Psoas muscle (tissue), 8 donors: ENCODE measurements around the gene MYPN. TPM values are rescaled to one million over a fixed set of nuclear protein-coding genes. Genes with fewer than 3 reads are reported as not detected.

ENCODE experiments used
- ATAC-seq, 4 donors: fragments of 200-7000 bp; cut with Tn5 transposase; one replicate each; pipeline ENCODE4 v1.9.1; 2020; ENCODE audit warnings: moderate library complexity in 3 of 4, mild to moderate bottlenecking in 2 of 4
- DNase-seq, 2 donors: peaks; one replicate each; pipeline ENCODE4 v3.0.0-alpha.2; 2020
- H3K27ac ChIP-seq: fragments of 200-600 bp; one replicate; pipeline ENCODE4 v1.8.0; 2022
- H3K27me3 ChIP-seq, 3 donors: fragments of 200-600 bp in 1 of 3; one replicate each; pipeline versions ENCODE4 v1.6.1 to v1.8.0; 2013 to 2022; ENCODE audit warnings: low read length in 2 of 3, mild to moderate bottlenecking in 2 of 3, moderate library complexity in 1 of 3; ENCODE audit not compliant: insufficient read depth in 3 of 3
- H3K36me3 ChIP-seq, 2 donors: fragments of 200-600 bp in 1 of 2; one replicate each; pipeline versions ENCODE4 v1.6.1 to v1.8.0; 2013 to 2022; ENCODE audit warnings: low read depth in 1 of 2, mild to moderate bottlenecking in 1 of 2, moderate library complexity in 1 of 2; ENCODE audit not compliant: insufficient read depth in 1 of 2
- H3K4me1 ChIP-seq: fragments of 200-600 bp; one replicate; pipeline ENCODE4 v1.8.0; 2022
- H3K4me3 ChIP-seq: fragments of 200-600 bp; one replicate; pipeline ENCODE4 v1.8.0; 2022; ENCODE audit warnings: mild to moderate bottlenecking
- H3K9me3 ChIP-seq: fragments of 200-600 bp; one replicate; pipeline ENCODE4 v1.8.0; 2022
- CTCF ChIP-seq: fragments of 200-600 bp; IDR thresholded peaks from one replicate; pipeline ENCODE4 v1.8.0; 2022; ENCODE audit warnings: antibody characterized with exemption
- WGBS, 3 donors: extraction: QIAGEN DNeasy Blood & Tissue Kit; methylation state at CpG; one replicate each; pipeline versions ENCODE4 v1.1.6 to v1.1.7; 2013; 5-methylcytosine and 5-hydroxymethylcytosine counted together
- intact Hi-C, 2 donors: fragments of 100-400 bp; cut with DNase I; formaldehyde crosslinking; loops; one replicate each; pipeline versions ENCODE4 v1.11.0 to v1.14.2; 2022
- long read RNA-seq, 2 donors: library from polyadenylated mRNA; unstranded; transcript quantifications; one replicate each; pipeline ENCODE4 v2.0.0, GENCODE V29; 2021
- polyA plus RNA-seq, 3 donors: library from polyadenylated mRNA; stranded (reverse); fragments of 200-250 nt; gene quantifications; one replicate each; pipeline ENCODE4 v1.2.3, GENCODE V29; 2013
- total RNA-seq, 4 donors: library from RNA; stranded (reverse); fragmentation: NEBNext Ultra II Directional in 2 of 4; extraction: Animal tissue kit (Norgen Biotek cat#: 25700) in 2 of 4; gene quantifications; one replicate each; pipeline versions ENCODE4 v1.2.1 to v1.2.4, GENCODE V29; 2021 to 2023
- donor health status: healthy with polysubstance abuse.
- donor health status: DM: no; HTN: no; CAD: no; lungs with moderate emphysema.
- donor health status: Bipolar disorder and iron deficiency.
- donor health status: healthy.
- donor health status: DM: yes; HTN: yes; CAD: no.
- donor health status: DM: no; HTN: no; CAD: no.
- donor health status: DM: no; HTN: no; CAD: no.
- donor health status: DM: yes; HTN: yes; CAD: no.

MYPN gene
- total RNA-seq (100 to 1,000 TPM; 216 to 376 (median 312) TPM), polyA plus RNA-seq (100 to 1,000 TPM in 1 of 3 donors, 10 to 100 TPM in 2; 24.3 to 117 (median 97.4) TPM)
- long read RNA-seq, donor 1, partial matches to known transcripts, result 90 of 101 reads
- long read RNA-seq, donor 1, other reads (novel, unspliced or antisense), result 10 of 101 reads
- long read RNA-seq, donor 2, partial matches to known transcripts, result 174 of 213 reads
- long read RNA-seq, donor 2, other reads (novel, unspliced or antisense), result 39 of 213 reads

- Histone ChIP-seq H3K4me3 (peak within 1 kb of the TSS; percentile 75), H3K27ac (peak within 1 kb of the TSS; percentile 85), H3K4me1 (peaks cover 11% of the 10 kb centered on the region), H3K9me3 (no peaks in the 10 kb centered on the region), H3K36me3 (peaks cover 0 to 23% of the 10 kb centered on the region in 2 donors), H3K27me3 (no peaks in the 10 kb centered on the region)
- DNase-seq (peak; percentile 33 to 78), ATAC-seq (peak; percentile 75 to 85 (median 79))
- TF ChIP-seq CTCF, result no peak
- intact Hi-C loops, result no loop called here
- WGBS, 3 donors, result 17 to 22% (median 18%) methylated on average over 3 of the region's 3 CpGs
Observed at GRCh38 chr10:68109331-68109730, at the start of gene MYPN. TSS of gene MYPN (plus strand) at chr10:68109488. CDS start at chr10:68121439, 11,951 bp downstream.

GRCh38 chr10:68067029-68067428 is 42.3 kb upstream of the MYPN start:
- H3K27me3 ChIP-seq, result no peaks in the 10 kb centered on the region
- no peak for TF ChIP-seq CTCF
- DNase-seq, result no peak
- no peak for ATAC-seq
- H3K4me1 ChIP-seq, result peaks cover 17% of the 10 kb centered on the region
- intact Hi-C loops, result no loop called here
- no peak overlapping the region for H3K4me3 ChIP-seq
- H3K9me3 ChIP-seq, result no peaks in the 10 kb centered on the region
- WGBS, 3 donors, result 69 to 76% (median 72%) methylated on average over 4 of the region's 4 CpGs
- peaks cover 0 to 41% of the 10 kb centered on the region in 2 donors for H3K36me3 ChIP-seq
- no peak overlapping the region for H3K27ac ChIP-seq

- Histone ChIP-seq H3K27me3 (no peaks in the 10 kb centered on the region), H3K36me3 (peaks cover 0 to 41% of the 10 kb centered on the region in 2 donors), H3K4me3 (no peak overlapping the region), H3K27ac (no peak overlapping the region), H3K4me1 (peaks cover 22% of the 10 kb centered on the region), H3K9me3 (no peaks in the 10 kb centered on the region)
- intact Hi-C loops, result no loop called here
- TF ChIP-seq CTCF, result no peak
- DNase-seq (no peak), ATAC-seq (no peak)
- 80 to 88% (median 83%) methylated on average over 3 of the region's 3 CpGs for WGBS, 3 donors
Observed at GRCh38 chr10:68067508-68067907, 41.8 kb upstream of the MYPN start.

GRCh38 chr10:68073631-68074030 is 35.7 kb upstream of the MYPN start:
- H3K4me1 ChIP-seq, result peaks cover 34% of the 10 kb centered on the region
- intact Hi-C loops, result loop anchor here (5.0 to 10.0 kb wide), 2 partner anchors 186 to 261 kb away; partner anchors contain the start of genes HNRNPH3 (in 2 of the 2) and PBLD (in 2 of the 2)
- WGBS, 3 donors, result 11 to 19% (median 12%) methylated on average over 3 of the region's 3 CpGs
- DNase-seq, result no peak
- ATAC-seq, result no peak
- no peaks in the 10 kb centered on the region for H3K9me3 ChIP-seq
- peaks cover 0 to 16% of the 10 kb centered on the region in 2 donors for H3K36me3 ChIP-seq
- H3K27ac ChIP-seq, result peak overlapping the region; percentile 99
- no peaks in the 10 kb centered on the region for H3K27me3 ChIP-seq
- H3K4me3 ChIP-seq, result peak overlapping the region; percentile 88
- no peak for TF ChIP-seq CTCF
